Measurements from ENCODE around the gene PRR29. TPM values are rescaled to one million over a fixed set of nuclear protein-coding genes. Genes with fewer than 3 reads are reported as not detected.

Gene PRR29
- total RNA-seq, 2 donors from 2014 or later, result 0.09 to 0.74 TPM

DNA sequence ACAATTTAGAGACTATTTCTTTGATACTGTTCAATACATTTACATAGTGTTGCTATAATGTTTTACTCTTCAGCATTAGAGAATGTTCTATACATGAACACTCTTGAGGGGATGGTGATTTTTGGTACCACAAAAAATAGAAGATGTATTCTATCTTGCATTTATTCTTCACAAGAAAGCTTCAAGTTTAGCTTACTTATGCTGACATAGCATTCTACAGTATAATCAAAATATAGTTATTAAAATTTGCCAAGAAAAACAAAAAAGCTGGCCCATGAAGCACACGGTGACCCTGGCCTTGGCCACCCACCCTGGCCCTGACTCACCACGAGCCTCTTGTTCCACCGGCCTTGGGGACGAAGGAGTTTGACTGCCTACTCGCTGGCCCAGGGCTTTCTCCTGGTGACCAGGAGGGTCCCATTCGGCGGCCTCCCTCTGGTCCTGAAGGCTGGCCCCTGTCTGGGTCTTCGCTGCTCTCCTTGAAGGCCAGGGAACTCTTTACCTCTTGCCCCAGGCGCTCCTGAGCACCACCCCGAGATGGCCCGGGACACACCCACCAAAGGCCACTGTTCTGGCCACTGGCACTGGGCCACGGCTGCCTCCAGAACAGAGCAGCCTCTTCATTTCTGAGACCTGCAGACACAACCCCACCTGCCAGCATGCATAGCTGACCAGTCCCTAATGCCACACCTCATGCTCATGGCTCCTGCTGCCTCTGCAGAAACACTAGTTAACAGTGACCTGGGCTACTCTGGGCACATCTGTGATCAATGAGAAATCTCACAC, 44.7 kb downstream of the PRR29 start:
- H3K36me3 ChIP-seq, result peaks cover 0 to 16% of the 10 kb centered on the region in 2 donors
- H3K9me3 ChIP-seq, result no peaks in the 10 kb centered on the region
- TF ChIP-seq POLR2AphosphoS5 (IDR thresholded peaks at IDR 0.05) (no peak), POLR2A (IDR thresholded peaks at IDR 0.05) (no peak)
- TF ChIP-seq, protein P1, sequence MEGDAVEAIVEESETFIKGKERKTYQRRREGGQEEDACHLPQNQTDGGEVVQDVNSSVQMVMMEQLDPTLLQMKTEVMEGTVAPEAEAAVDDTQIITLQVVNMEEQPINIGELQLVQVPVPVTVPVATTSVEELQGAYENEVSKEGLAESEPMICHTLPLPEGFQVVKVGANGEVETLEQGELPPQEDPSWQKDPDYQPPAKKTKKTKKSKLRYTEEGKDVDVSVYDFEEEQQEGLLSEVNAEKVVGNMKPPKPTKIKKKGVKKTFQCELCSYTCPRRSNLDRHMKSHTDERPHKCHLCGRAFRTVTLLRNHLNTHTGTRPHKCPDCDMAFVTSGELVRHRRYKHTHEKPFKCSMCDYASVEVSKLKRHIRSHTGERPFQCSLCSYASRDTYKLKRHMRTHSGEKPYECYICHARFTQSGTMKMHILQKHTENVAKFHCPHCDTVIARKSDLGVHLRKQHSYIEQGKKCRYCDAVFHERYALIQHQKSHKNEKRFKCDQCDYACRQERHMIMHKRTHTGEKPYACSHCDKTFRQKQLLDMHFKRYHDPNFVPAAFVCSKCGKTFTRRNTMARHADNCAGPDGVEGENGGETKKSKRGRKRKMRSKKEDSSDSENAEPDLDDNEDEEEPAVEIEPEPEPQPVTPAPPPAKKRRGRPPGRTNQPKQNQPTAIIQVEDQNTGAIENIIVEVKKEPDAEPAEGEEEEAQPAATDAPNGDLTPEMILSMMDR (IDR thresholded peaks at IDR 0.05), result no peak
- H3K27me3 ChIP-seq (replicated peaks; ENCODE audit: insufficient read depth), result no peaks in the 10 kb centered on the region
- H3K4me3 ChIP-seq, result no peak overlapping the region
- 85% methylated on average over 12 of the region's 12 CpGs for WGBS
- DNase-seq (ENCODE audit: low spot score), result no peak
- no peaks in the 10 kb centered on the region for H3K4me1 ChIP-seq (replicated peaks)
- no peak overlapping the region for H3K27ac ChIP-seq
- intact Hi-C loops (cut with DNase I), result no loop called here

DNA sequence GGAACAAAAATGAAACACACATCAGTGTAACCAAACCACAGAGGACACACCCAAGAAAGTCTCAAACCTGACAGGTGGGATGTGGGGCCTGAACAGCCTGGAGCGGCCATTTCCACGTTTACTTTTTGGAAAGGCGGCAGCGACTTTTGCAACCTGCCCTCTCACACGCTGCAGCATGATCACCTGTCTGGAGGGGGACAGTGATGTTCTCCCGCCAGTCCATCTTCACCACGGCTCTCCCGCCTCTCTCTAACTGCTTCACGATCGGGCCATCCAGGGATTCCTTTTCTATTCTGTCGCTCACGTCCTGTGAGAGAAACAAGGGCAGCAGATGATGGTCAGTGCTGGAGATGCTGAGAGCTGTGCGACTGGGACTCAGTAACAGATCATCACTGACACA, 47.0 kb downstream of the PRR29 start:
- WGBS, result 80% methylated on average over 13 of the region's 13 CpGs
- Histone ChIP-seq H3K9me3 (no peaks in the 10 kb centered on the region), H3K27me3 (replicated peaks; ENCODE audit: insufficient read depth) (no peaks in the 10 kb centered on the region), H3K4me1 (replicated peaks) (no peaks in the 10 kb centered on the region), H3K27ac (no peak overlapping the region), H3K36me3 (peaks cover 13 to 21% of the 10 kb centered on the region in 2 donors), H3K4me3 (no peak overlapping the region)
- DNase-seq (ENCODE audit: low spot score), result no peak
- TF ChIP-seq, protein P1 (IDR thresholded peaks at IDR 0.05), result no peak
- TF ChIP-seq POLR2AphosphoS5 (IDR thresholded peaks at IDR 0.05), result no peak
- intact Hi-C loops (cut with DNase I), result no loop called here

DNA sequence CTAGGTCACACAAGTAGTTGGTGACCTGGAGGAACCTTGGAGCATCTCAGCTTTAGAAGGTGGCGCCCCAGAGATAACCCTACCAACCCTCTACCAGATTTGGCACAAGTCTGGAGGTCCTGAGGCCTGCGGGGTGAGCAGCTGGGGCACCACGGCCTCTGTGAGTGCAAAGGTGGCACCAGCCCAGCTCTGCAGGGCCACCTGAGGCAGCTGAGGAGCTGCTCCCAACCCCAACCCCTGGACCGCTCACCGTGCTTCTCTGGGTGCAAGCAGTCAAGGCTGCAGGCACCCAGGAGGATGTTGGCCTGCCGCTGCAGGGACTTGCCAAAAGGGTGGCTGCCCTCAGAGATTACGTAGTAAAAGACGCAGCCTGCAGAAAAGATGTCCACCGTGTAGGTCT, 50.7 kb downstream of the PRR29 start:
- intact Hi-C loops (cut with DNase I), result no loop called here
- H3K9me3 ChIP-seq, result no peaks in the 10 kb centered on the region
- WGBS, result 91% methylated on average over 9 of the region's 9 CpGs
- no peaks in the 10 kb centered on the region for H3K4me1 ChIP-seq (replicated peaks)
- TF ChIP-seq POLR2AphosphoS5 (IDR thresholded peaks at IDR 0.05), result no peak
- no peak for TF ChIP-seq POLR2A (IDR thresholded peaks at IDR 0.05)
- TF ChIP-seq, protein P1 (IDR thresholded peaks at IDR 0.05), result no peak
- DNase-seq (ENCODE audit: low spot score), result no peak
- peaks cover 13 to 27% of the 10 kb centered on the region in 2 donors for H3K36me3 ChIP-seq
- no peak overlapping the region for H3K4me3 ChIP-seq
- no peaks in the 10 kb centered on the region for H3K27me3 ChIP-seq (replicated peaks; ENCODE audit: insufficient read depth)
- no peak overlapping the region for H3K27ac ChIP-seq

DNA sequence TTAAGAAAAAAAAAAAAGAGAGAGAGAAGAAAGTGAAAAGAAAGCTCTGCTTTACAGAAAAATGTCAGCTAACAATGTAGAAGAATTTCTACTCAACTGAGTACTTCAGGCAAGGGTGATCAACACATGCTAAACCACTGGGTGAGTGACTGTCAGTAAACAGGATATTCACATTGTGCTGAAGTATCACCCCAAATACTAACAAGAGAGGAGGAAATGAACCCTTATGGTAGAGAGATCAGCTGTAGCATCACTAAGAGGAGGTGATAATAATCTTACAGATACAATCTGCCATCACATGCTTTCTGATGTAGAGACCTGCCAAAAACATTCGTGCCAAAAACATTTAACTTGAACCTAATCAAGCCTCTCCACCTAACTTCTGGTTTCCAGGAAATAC, 53.0 kb downstream of the PRR29 start:
- H3K9me3 ChIP-seq, result no peaks in the 10 kb centered on the region
- 29% methylated on average over 1 of the region's 1 CpG for WGBS
- no peaks in the 10 kb centered on the region for H3K27me3 ChIP-seq (replicated peaks; ENCODE audit: insufficient read depth)
- H3K4me1 ChIP-seq (replicated peaks), result no peaks in the 10 kb centered on the region
- H3K27ac ChIP-seq, result no peak overlapping the region
- H3K4me3 ChIP-seq, result no peak overlapping the region
- peaks cover 13 to 15% of the 10 kb centered on the region in 2 donors for H3K36me3 ChIP-seq
- intact Hi-C loops (cut with DNase I), result loop anchor here (10.0 kb wide), 1 partner anchor 214 kb away; the partner anchor contains the start of gene TEX2
- DNase-seq (ENCODE audit: low spot score), result no peak
- TF ChIP-seq POLR2A (IDR thresholded peaks at IDR 0.05), result no peak
- TF ChIP-seq POLR2AphosphoS5 (IDR thresholded peaks at IDR 0.05), result no peak
- TF ChIP-seq, protein P1 (IDR thresholded peaks at IDR 0.05), result no peak

DNA sequence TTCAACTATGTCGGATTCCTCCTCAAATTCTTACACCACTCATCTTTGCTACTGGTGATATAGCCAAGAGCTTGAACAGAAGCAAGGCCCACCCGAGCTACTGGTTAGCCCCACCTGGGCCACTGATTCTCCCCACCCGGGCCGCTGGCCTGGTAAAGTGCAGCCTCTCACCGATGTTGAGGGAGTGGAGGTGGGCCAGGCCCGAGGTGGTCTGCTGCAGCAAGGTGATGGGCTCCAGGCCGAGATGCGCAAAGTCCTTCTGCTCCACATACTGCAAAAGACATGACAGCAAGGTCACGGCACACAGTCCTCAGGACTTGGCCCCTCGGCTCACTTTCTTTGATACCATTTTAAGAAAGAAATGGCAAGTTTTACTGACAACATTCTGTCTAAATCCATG, 55.0 kb downstream of the PRR29 start:
- Histone ChIP-seq H3K27ac (no peak overlapping the region), H3K27me3 (replicated peaks; ENCODE audit: insufficient read depth) (no peaks in the 10 kb centered on the region), H3K4me3 (no peak overlapping the region), H3K4me1 (replicated peaks) (no peaks in the 10 kb centered on the region), H3K36me3 (peaks cover 13 to 15% of the 10 kb centered on the region in 2 donors), H3K9me3 (no peaks in the 10 kb centered on the region)
- intact Hi-C loops (cut with DNase I), result loop anchor here (10.0 kb wide), 1 partner anchor 212 kb away; the partner anchor contains the start of gene TEX2
- no peak for DNase-seq (ENCODE audit: low spot score)
- TF ChIP-seq POLR2A (IDR thresholded peaks at IDR 0.05), result no peak
- TF ChIP-seq POLR2AphosphoS5 (IDR thresholded peaks at IDR 0.05), result no peak
- WGBS, result 98% methylated on average over 10 of the region's 10 CpGs

Other genes with a start within 250 kb of the PRR29 start
- gene CCDC47, start 224.8 kb upstream of the PRR29 start, total RNA-seq, result 10 to 100 TPM; 50.3 to 90.8 TPM
- gene DDX42, start 224.2 kb upstream of the PRR29 start, total RNA-seq, result 100 to 1,000 TPM in 1 of 2 donors, 10 to 100 TPM in 1; 71.0 to 105 TPM
- gene PSMC5, start 170.9 kb upstream of the PRR29 start, total RNA-seq, result 100 to 1,000 TPM in 1 of 2 donors, 10 to 100 TPM in 1; 94.0 to 109 TPM
- gene FTSJ3, start 170.7 kb upstream of the PRR29 start, total RNA-seq, result 10 to 100 TPM; 29.4 to 46.6 TPM
- gene SMARCD2, start 155.7 kb upstream of the PRR29 start, total RNA-seq, result 100 to 1,000 TPM; 182 to 247 TPM
- not detected for gene CSH2, start 124.7 kb upstream of the PRR29 start, total RNA-seq
- not detected for gene GH2, start 116.4 kb upstream of the PRR29 start, total RNA-seq
- gene CSH1, start 101.8 kb upstream of the PRR29 start, total RNA-seq, result not detected
- under 1 TPM in 1 of 2 donors, not detected in 1; 0.34 TPM for gene CSHL1, start 87.1 kb upstream of the PRR29 start, total RNA-seq
- gene GH1, start 79.5 kb upstream of the PRR29 start, total RNA-seq, result not detected
- gene CD79B, start 66.0 kb upstream of the PRR29 start, total RNA-seq, result 1 to 10 TPM; 1.6 to 2.2 TPM
- under 1 TPM; 0.23 TPM for gene SCN4A, start 25.4 kb upstream of the PRR29 start, total RNA-seq
- gene ICAM2, start 22.3 kb downstream of the PRR29 start, total RNA-seq, result 10 to 100 TPM in 1 of 2 donors, 1 to 10 TPM in 1; 7.3 to 12.6 TPM
- 10 to 100 TPM; 14.4 to 21.4 TPM for gene ERN1, start 131.8 kb downstream of the PRR29 start, total RNA-seq

Data from prostate gland (tissue), 2 donors.